ENCODE data around the gene SLC12A7.

Gene SLC12A7

DNA sequence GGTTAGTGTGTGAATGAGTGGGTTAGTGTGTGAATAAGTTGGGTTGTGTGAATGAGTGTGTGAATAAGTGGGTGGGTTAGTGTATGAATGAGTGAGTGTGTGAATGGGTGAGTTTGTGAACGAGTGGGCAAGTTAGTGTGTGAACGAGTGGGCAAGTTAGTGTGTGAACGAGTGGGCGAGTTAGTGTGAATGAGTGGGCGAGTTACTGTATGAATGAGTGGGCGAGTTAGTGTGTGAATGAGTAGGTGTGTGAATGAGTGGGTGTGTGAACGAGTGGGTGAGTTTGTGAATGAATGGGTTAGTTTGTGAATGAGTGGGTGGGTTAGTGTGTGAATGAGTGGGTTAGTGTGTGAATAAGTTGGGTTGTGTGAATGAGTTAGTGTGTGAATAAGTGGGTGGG is 68.5 kb downstream of the SLC12A7 start:
- H3K4me1 ChIP-seq (ENCODE audit: control insufficient read depth in 2 of 2, insufficient read depth in 2 of 2, low read length in 2 of 2) = no peaks in the 10 kb centered on the region
- no peak overlapping the region for H3K9ac ChIP-seq (ENCODE audit: low read depth in 1 of 2, low read length in 2 of 2)
- H3K9me3 ChIP-seq (ENCODE audit: control insufficient read depth in 2 of 2, low read length in 2 of 2) = no peaks in the 10 kb centered on the region
- no peak overlapping the region for H3K27ac ChIP-seq (ENCODE audit: low read depth in 2 of 2, low read length in 2 of 2)
- no peaks in the 10 kb centered on the region for H3K27me3 ChIP-seq (ENCODE audit: control insufficient read depth in 2 of 2, insufficient read depth in 2 of 2, low read length in 2 of 2)
- no peak overlapping the region for H3K4me3 ChIP-seq (ENCODE audit: low read length in 2 of 2)
- H3K36me3 ChIP-seq (ENCODE audit: control insufficient read depth in 2 of 2, insufficient read depth in 2 of 2, low read length in 2 of 2) = no peaks in the 10 kb centered on the region

DNA sequence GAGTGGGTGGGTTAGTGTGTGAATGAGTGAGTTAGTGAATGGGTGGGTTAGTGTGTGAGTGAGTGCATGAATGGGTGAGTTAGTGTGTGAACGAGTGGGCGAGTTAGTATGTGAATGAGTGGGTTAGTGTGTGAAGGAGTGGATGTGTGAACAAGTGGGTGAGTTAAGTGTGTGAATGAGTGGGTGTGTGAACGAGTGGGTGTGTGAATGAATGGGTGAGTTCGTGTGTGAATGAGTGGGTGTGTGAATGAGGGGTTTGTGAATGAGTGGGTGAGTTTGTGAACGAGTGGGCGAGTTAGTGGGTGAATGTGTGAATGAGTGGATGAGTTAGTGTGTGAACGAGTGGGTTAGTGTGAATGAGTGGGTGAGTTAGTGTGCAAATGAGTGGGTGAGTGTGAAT is 69.2 kb downstream of the SLC12A7 start:
- Histone ChIP-seq H3K27me3 (ENCODE audit: control insufficient read depth in 2 of 2, insufficient read depth in 2 of 2, low read length in 2 of 2) (no peaks in the 10 kb centered on the region), H3K4me1 (ENCODE audit: control insufficient read depth in 2 of 2, insufficient read depth in 2 of 2, low read length in 2 of 2) (no peaks in the 10 kb centered on the region), H3K36me3 (ENCODE audit: control insufficient read depth in 2 of 2, insufficient read depth in 2 of 2, low read length in 2 of 2) (no peaks in the 10 kb centered on the region), H3K9me3 (ENCODE audit: control insufficient read depth in 2 of 2, low read length in 2 of 2) (no peaks in the 10 kb centered on the region), H3K4me3 (ENCODE audit: low read length in 2 of 2) (no peak overlapping the region), H3K27ac (ENCODE audit: low read depth in 2 of 2, low read length in 2 of 2) (no peak overlapping the region), H3K9ac (ENCODE audit: low read depth in 1 of 2, low read length in 2 of 2) (no peak overlapping the region)

DNA sequence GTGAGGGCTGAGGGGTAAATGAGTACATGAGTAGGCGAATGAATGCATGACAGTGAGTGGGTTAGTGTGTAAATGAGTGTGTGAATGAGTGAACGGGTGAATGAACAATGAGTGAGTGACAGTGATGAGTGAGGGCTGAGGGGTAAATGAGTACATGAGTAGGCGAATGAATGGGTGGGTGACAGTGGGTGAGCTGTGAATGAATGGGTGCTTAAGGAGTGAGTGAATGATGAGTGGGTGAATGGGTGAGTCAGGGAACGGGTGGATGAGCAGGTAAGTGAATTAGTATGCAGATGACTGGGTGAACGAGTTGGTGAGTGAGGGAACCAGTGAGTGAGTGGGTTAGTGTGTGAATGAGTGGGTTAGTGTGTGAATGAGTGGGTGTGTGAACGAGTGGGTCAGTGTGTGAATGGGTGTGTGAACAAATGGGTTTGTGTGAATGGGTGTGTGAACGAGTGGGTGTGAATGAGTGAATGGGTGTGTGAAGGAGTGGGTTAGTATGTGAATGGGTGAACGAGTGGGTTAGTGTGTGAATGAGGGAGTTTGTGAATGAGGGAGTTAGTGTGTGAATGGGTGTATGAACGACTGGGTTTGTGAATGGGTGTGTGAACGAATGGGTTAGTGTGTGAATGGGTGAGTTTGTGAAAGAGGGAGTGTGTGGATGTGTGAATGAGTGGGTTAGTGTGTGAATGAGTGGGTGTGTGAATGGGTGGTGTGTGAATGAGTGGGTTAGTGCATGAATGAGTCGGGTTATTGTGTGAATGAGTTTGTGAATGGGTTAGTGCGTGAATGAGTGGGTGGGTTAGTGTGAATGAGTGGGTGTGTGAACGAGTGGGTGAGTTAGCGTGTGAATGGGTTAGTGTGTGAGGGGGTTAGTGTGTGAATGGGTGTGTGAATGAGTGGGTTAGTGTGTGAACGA is 70.4 kb downstream of the SLC12A7 start:
- H3K9me3 ChIP-seq (ENCODE audit: control insufficient read depth in 2 of 2, low read length in 2 of 2) = no peaks in the 10 kb centered on the region
- H3K4me3 ChIP-seq (ENCODE audit: low read length in 2 of 2) = no peak overlapping the region
- H3K27ac ChIP-seq (ENCODE audit: low read depth in 2 of 2, low read length in 2 of 2) = no peak overlapping the region
- no peaks in the 10 kb centered on the region for H3K36me3 ChIP-seq (ENCODE audit: control insufficient read depth in 2 of 2, insufficient read depth in 2 of 2, low read length in 2 of 2)
- H3K27me3 ChIP-seq (ENCODE audit: control insufficient read depth in 2 of 2, insufficient read depth in 2 of 2, low read length in 2 of 2) = no peaks in the 10 kb centered on the region
- H3K9ac ChIP-seq (ENCODE audit: low read depth in 1 of 2, low read length in 2 of 2) = no peak overlapping the region
- no peaks in the 10 kb centered on the region for H3K4me1 ChIP-seq (ENCODE audit: control insufficient read depth in 2 of 2, insufficient read depth in 2 of 2, low read length in 2 of 2)

DNA sequence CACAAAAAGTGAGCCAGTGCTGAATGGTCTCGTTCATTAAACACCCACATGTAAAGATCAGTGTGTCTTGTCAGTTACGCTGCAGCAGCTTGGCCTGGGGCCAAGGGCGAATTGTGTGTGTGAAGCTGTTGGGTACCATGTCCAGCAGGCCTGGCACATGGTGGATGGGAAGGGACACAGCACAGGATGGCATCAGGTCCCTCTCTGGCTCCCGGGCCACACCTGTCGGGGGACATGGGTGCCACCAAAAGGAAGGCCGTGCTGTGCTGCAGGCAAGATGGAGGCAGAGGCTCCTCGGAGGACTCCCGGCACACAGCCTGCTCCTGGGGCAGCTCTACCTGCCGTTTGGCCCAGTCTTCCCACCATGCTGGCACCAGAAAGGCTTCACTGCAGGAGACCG is 71.3 kb downstream of the SLC12A7 start:
- H3K36me3 ChIP-seq (ENCODE audit: control insufficient read depth in 2 of 2, insufficient read depth in 2 of 2, low read length in 2 of 2) = no peaks in the 10 kb centered on the region
- H3K27me3 ChIP-seq (ENCODE audit: control insufficient read depth in 2 of 2, insufficient read depth in 2 of 2, low read length in 2 of 2) = no peaks in the 10 kb centered on the region

DNA sequence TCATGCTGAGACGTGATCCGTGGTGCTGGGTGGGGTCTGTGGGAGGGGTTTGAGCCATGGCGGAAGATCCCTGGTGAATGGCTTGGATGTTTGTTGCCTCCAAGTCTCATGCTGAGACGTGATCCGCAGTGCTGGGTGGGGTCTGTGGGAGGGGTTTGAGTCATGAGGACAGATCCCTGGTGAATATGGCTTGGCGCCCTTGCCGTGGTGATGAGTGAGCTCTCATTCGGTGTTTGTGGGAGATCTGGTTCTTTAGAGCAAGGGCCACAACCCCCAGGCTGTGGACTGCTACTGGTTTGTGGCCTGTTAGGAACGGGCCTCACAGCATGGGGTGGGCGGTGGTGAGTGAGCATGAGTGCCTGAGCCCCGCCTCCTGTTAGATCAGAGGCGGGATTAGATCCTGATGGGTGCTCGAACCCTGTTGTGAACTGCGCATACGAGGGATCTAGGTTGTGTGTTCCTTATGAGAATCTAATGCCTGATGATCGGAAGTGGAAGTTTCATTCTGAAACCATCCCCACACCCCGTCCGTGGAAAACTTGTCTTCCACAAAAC is 72.1 kb downstream of the SLC12A7 start:
- Histone ChIP-seq H3K27ac (ENCODE audit: low read depth in 2 of 2, low read length in 2 of 2) (no peak overlapping the region), H3K27me3 (ENCODE audit: control insufficient read depth in 2 of 2, insufficient read depth in 2 of 2, low read length in 2 of 2) (no peaks in the 10 kb centered on the region), H3K9ac (ENCODE audit: low read depth in 1 of 2, low read length in 2 of 2) (no peak overlapping the region), H3K36me3 (ENCODE audit: control insufficient read depth in 2 of 2, insufficient read depth in 2 of 2, low read length in 2 of 2) (no peaks in the 10 kb centered on the region), H3K9me3 (ENCODE audit: control insufficient read depth in 2 of 2, low read length in 2 of 2) (no peaks in the 10 kb centered on the region), H3K4me3 (ENCODE audit: low read length in 2 of 2) (no peak overlapping the region), H3K4me1 (ENCODE audit: control insufficient read depth in 2 of 2, insufficient read depth in 2 of 2, low read length in 2 of 2) (no peaks in the 10 kb centered on the region)

More for the DNA sequence above, 71.3 kb downstream of the SLC12A7 start:
- no peak overlapping the region for H3K4me3 ChIP-seq (ENCODE audit: low read length in 2 of 2)
- no peak overlapping the region for H3K9ac ChIP-seq (ENCODE audit: low read depth in 1 of 2, low read length in 2 of 2)
- H3K4me1 ChIP-seq (ENCODE audit: control insufficient read depth in 2 of 2, insufficient read depth in 2 of 2, low read length in 2 of 2) = no peaks in the 10 kb centered on the region
- H3K9me3 ChIP-seq (ENCODE audit: control insufficient read depth in 2 of 2, low read length in 2 of 2) = no peaks in the 10 kb centered on the region
- H3K27ac ChIP-seq (ENCODE audit: low read depth in 2 of 2, low read length in 2 of 2) = no peak overlapping the region

DNA sequence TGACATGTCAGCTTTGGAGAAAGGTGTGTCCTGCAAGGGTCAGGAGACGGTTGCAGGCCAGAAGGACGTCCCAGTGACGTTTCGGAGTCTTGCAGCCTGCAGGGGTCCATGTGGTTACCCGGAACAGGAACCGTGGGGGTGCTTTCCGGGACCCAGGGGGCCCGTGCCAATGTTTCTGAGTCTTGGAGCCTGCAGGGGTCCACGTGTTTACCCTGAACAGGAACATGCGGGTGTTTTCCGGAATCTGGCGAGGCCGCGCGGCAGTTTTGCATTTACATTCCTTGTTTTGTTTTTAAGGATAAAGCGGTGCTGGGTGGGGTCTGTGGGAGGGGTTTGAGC is 72.7 kb downstream of the SLC12A7 start:
- H3K9me3 ChIP-seq (ENCODE audit: control insufficient read depth in 2 of 2, low read length in 2 of 2) = no peaks in the 10 kb centered on the region
- no peak overlapping the region for H3K9ac ChIP-seq (ENCODE audit: low read depth in 1 of 2, low read length in 2 of 2)
- H3K27ac ChIP-seq (ENCODE audit: low read depth in 2 of 2, low read length in 2 of 2) = no peak overlapping the region
- H3K27me3 ChIP-seq (ENCODE audit: control insufficient read depth in 2 of 2, insufficient read depth in 2 of 2, low read length in 2 of 2) = no peaks in the 10 kb centered on the region
- H3K36me3 ChIP-seq (ENCODE audit: control insufficient read depth in 2 of 2, insufficient read depth in 2 of 2, low read length in 2 of 2) = no peaks in the 10 kb centered on the region
- H3K4me1 ChIP-seq (ENCODE audit: control insufficient read depth in 2 of 2, insufficient read depth in 2 of 2, low read length in 2 of 2) = no peaks in the 10 kb centered on the region
- no peak overlapping the region for H3K4me3 ChIP-seq (ENCODE audit: low read length in 2 of 2)

DNA sequence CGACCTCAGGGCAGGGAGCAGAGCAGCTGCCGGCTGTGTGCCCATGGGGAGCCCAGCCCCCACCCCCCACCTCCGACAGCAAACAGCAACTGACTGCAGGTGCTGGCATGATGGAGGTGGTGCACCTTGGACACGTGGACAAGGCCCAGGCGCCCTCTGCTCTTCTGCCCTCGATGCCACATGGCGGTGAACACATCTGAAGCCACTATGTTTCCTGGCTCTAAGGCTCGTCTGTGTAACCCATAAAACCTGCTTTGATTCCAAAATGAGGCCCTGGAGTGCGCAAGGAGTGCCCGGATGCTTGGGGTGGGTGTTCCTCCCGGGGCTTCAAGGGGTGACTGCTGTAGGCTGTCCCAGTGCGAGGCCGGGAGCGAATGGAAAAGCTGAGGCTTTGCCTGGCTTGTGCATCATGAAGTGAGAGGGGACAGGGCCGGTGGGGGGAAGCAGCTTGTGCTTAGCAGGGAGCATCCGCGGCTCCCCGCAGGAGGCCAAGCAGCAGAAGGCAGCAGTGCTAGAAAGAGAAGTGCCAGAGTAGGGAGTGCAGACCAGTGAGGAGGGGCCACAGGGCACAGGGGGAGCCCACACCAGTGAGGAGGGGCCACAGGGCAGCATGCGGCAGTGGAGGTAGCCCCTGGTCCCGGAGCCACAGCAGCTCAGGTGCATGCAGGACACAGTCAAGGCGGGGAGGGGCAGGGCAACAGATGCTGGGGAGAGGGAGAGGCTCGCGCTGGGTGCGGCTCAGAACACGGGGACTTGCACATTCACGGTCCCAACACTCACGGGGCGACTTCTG is 73.2 kb downstream of the SLC12A7 start:
- H3K27ac ChIP-seq (ENCODE audit: low read depth in 2 of 2, low read length in 2 of 2) = no peak overlapping the region

DNA sequence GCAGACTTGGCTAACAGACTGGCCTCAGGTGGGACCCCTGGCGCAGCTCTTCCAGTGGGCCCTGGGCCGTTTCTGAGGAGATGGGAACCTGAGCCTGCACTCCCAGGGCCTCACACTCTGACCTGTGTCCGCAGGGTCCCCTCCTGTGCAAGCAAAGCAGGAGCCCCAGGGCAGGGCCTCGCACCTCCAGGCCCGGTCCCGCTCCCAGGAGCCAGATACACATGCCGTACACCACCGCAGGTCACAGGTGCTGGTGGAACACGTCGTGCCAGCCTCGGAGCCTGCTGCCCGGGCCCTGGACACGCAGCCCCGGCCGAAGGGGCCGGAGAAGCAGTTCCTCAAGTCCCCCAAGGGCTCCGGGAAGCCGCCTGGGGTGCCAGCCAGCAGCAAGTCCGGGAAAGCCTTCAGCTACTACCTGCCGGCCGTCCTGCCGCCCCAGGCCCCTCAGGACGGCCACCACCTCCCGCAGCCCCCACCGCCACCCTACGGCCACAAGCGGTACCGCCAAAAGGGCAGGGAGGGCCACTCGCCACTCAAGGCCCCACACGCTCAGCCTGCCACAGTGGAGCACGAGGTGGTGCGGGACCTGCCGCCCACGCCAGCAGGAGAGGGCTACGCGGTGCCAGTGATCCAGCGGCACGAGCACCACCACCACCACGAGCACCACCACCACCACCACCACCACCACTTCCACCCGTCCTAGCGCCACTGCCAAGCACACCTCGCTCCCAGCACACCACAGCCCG is 74.0 kb downstream of the SLC12A7 start:
- H3K36me3 ChIP-seq (ENCODE audit: control insufficient read depth in 2 of 2, insufficient read depth in 2 of 2, low read length in 2 of 2) = no peaks in the 10 kb centered on the region
- no peaks in the 10 kb centered on the region for H3K4me1 ChIP-seq (ENCODE audit: control insufficient read depth in 2 of 2, insufficient read depth in 2 of 2, low read length in 2 of 2)
- no peak overlapping the region for H3K9ac ChIP-seq (ENCODE audit: low read depth in 1 of 2, low read length in 2 of 2)
- no peak overlapping the region for H3K4me3 ChIP-seq (ENCODE audit: low read length in 2 of 2)
- no peak overlapping the region for H3K27ac ChIP-seq (ENCODE audit: low read depth in 2 of 2, low read length in 2 of 2)
- H3K27me3 ChIP-seq (ENCODE audit: control insufficient read depth in 2 of 2, insufficient read depth in 2 of 2, low read length in 2 of 2) = no peaks in the 10 kb centered on the region
- H3K9me3 ChIP-seq (ENCODE audit: control insufficient read depth in 2 of 2, low read length in 2 of 2) = no peaks in the 10 kb centered on the region

More for the DNA sequence above, 73.2 kb downstream of the SLC12A7 start:
- no peaks in the 10 kb centered on the region for H3K36me3 ChIP-seq (ENCODE audit: control insufficient read depth in 2 of 2, insufficient read depth in 2 of 2, low read length in 2 of 2)
- no peaks in the 10 kb centered on the region for H3K4me1 ChIP-seq (ENCODE audit: control insufficient read depth in 2 of 2, insufficient read depth in 2 of 2, low read length in 2 of 2)
- no peak overlapping the region for H3K4me3 ChIP-seq (ENCODE audit: low read length in 2 of 2)
- H3K9ac ChIP-seq (ENCODE audit: low read depth in 1 of 2, low read length in 2 of 2) = no peak overlapping the region
- no peaks in the 10 kb centered on the region for H3K27me3 ChIP-seq (ENCODE audit: control insufficient read depth in 2 of 2, insufficient read depth in 2 of 2, low read length in 2 of 2)
- no peaks in the 10 kb centered on the region for H3K9me3 ChIP-seq (ENCODE audit: control insufficient read depth in 2 of 2, low read length in 2 of 2)

DNA sequence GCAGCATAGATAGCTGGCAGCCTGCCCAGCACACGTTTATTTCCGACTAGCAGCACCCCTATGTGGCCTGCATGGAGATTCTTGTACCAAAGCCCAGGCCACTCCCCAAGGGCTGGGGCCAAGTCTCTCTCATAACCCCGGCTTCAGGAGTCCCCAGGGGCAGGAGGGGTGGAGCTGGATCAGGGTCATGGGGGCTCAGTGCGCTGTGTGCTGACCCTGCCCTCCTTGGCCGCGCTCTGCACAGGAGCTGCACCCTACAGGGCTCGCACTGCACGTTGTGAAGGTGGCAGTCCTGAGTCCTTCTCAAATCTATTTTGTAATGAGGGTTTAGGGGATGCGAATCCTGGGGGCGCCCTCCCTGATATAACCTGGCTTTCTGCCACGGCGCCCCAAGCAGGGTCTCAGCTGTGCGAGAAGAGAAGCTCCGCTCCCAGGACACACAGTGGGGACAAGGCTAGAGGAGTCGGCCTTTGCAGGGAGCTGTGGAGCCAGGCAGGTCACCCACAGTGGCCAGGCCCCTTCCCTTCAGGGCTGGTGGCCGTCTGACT is 74.7 kb downstream of the SLC12A7 start:
- H3K4me3 ChIP-seq (ENCODE audit: low read length in 2 of 2) = no peak overlapping the region
- H3K27ac ChIP-seq (ENCODE audit: low read depth in 2 of 2, low read length in 2 of 2) = no peak overlapping the region
- H3K9ac ChIP-seq (ENCODE audit: low read depth in 1 of 2, low read length in 2 of 2) = no peak overlapping the region
- no peaks in the 10 kb centered on the region for H3K27me3 ChIP-seq (ENCODE audit: control insufficient read depth in 2 of 2, insufficient read depth in 2 of 2, low read length in 2 of 2)
- H3K9me3 ChIP-seq (ENCODE audit: control insufficient read depth in 2 of 2, low read length in 2 of 2) = no peaks in the 10 kb centered on the region
- H3K36me3 ChIP-seq (ENCODE audit: control insufficient read depth in 2 of 2, insufficient read depth in 2 of 2, low read length in 2 of 2) = no peaks in the 10 kb centered on the region
- H3K4me1 ChIP-seq (ENCODE audit: control insufficient read depth in 2 of 2, insufficient read depth in 2 of 2, low read length in 2 of 2) = no peaks in the 10 kb centered on the region

Data from mucosa of rectum (tissue), 2 donors.